Keratinocyte (primary cell): ENCODE data around the gene MED16. TPM values are rescaled to one million over a fixed set of nuclear protein-coding genes. Genes with fewer than 3 reads are reported as not detected.

ENCODE experiments used
- DNase-seq: peaks from one replicate; pipeline ENCODE4 v3.0.0-alpha.2; 2011; ENCODE audit warnings: low read depth, missing footprints, low spot score
- FAIRE-seq: peaks from 2 replicates; lab custom pipeline; 2011; peaks lifted over from hg19 to GRCh38; lab: Jason Lieb, UNC
- H2AFZ ChIP-seq: 2 replicates; pipeline ENCODE4 v1.6.0; 2012; ENCODE audit warnings: low read length, control low read depth, inconsistent platforms; ENCODE audit not compliant: control insufficient read depth
- H3K27ac ChIP-seq: 2 replicates; pipeline ENCODE4 v1.5.1; 2011; ENCODE audit warnings: low read length; ENCODE audit not compliant: control insufficient read depth, insufficient read depth
- H3K27me3 ChIP-seq: 3 replicates; pipeline ENCODE4 v1.6.0; 2011; ENCODE audit warnings: low read length; ENCODE audit not compliant: control insufficient read depth, insufficient read depth; ENCODE audit errors: extremely low read depth
- H3K36me3 ChIP-seq, 2 experiments: 2 replicates in 1 of 2; 3 replicates in 1 of 2; pipeline ENCODE4 v1.5.1; 2011; ENCODE audit warnings: low read length in 2 of 2, mild to moderate bottlenecking in 1 of 2; ENCODE audit not compliant: control insufficient read depth in 2 of 2, insufficient read depth in 2 of 2; ENCODE audit errors: extremely low read depth in 1 of 2
- H3K4me1 ChIP-seq: 3 replicates; pipeline ENCODE4 v1.5.1; 2011; ENCODE audit warnings: low read length; ENCODE audit not compliant: control insufficient read depth, insufficient read depth; ENCODE audit errors: extremely low read depth
- H3K4me2 ChIP-seq: 3 replicates; pipeline ENCODE4 v1.6.0; 2011; ENCODE audit warnings: low read depth, low read length; ENCODE audit not compliant: control insufficient read depth, insufficient read depth; ENCODE audit errors: extremely low read depth
- H3K4me3 ChIP-seq, 3 experiments: fragments of 200-600 bp in 1 of 3; sonication (generic) in 1 of 3; 2 replicates in 2 of 3; 3 replicates in 1 of 3; pipeline ENCODE4 v1.5.1; 2011 to 2016; ENCODE audit warnings: low read length in 3 of 3, mild to moderate bottlenecking in 3 of 3, control low read depth in 2 of 3, inconsistent platforms in 1 of 3, low read depth in 1 of 3, mixed read lengths in 1 of 3, mixed run types in 1 of 3, moderate library complexity in 1 of 3; ENCODE audit not compliant: control insufficient read depth in 2 of 3, insufficient read depth in 2 of 3; ENCODE audit errors: extremely low read depth in 1 of 3
- H3K79me2 ChIP-seq: 2 replicates; pipeline ENCODE4 v1.6.0; 2012; ENCODE audit warnings: low read length; ENCODE audit not compliant: control insufficient read depth, insufficient read depth
- H3K9ac ChIP-seq: 3 replicates; pipeline ENCODE4 v1.6.0; 2011; ENCODE audit warnings: low read length; ENCODE audit not compliant: control insufficient read depth, insufficient read depth; ENCODE audit errors: extremely low read depth
- H3K9me1 ChIP-seq: 3 replicates; pipeline ENCODE4 v1.6.0; 2011; ENCODE audit warnings: low read length; ENCODE audit not compliant: control insufficient read depth, insufficient read depth; ENCODE audit errors: extremely low read depth
- H3K9me3 ChIP-seq: 2 replicates; pipeline ENCODE4 v1.5.1; 2012; ENCODE audit warnings: low read depth, low read length; ENCODE audit not compliant: control insufficient read depth
- H4K20me1 ChIP-seq: 3 replicates; pipeline ENCODE4 v1.6.0; 2011; ENCODE audit warnings: low read length; ENCODE audit not compliant: control insufficient read depth, insufficient read depth; ENCODE audit errors: extremely low read depth
- CTCF ChIP-seq, 3 experiments: IDR thresholded peaks in 1 of 3; conservative IDR thresholded peaks in 1 of 3; optimal IDR thresholded peaks in 1 of 3; 2 replicates in 2 of 3; 3 replicates in 1 of 3; pipeline versions ENCODE3 to v1.5.1; 2011; ENCODE audit warnings: low read length in 3 of 3, mild to moderate bottlenecking in 3 of 3, moderate library complexity in 2 of 3, control low read depth in 1 of 3, inconsistent platforms in 1 of 3; ENCODE audit not compliant: insufficient read depth in 2 of 3; ENCODE audit errors: extremely low read depth in 1 of 3
- EZH2 ChIP-seq: IDR thresholded peaks from one replicate; pipeline ENCODE4 v1.6.1; 2012; ENCODE audit warnings: inconsistent platforms, mild to moderate bottlenecking, low read length, moderate library complexity
- dilution Hi-C: fragments of 300-500 bp; cut with MboI; formaldehyde crosslinking; loops from one replicate; pipeline ENCODE4 v1.7.0; 2020; ENCODE audit warnings: low sequenced_read_pairs; ENCODE audit not compliant: extremely low pct_ligation_motif_present
- polyA plus RNA-seq, 5 experiments: library from polyadenylated mRNA; depleted of rRNA in 3 of 5; stranded (reverse) in 3 of 5; stranded (forward) in 1 of 5; unstranded in 1 of 5; fragments of >200 nt; gene quantifications; 1 replicate in 1 of 5; 2 replicates in 3 of 5; 3 replicates in 1 of 5; pipeline versions ENCODE4 v1.2.1 to v1.2.3, GENCODE V29; 2011 to 2012; ENCODE audit warnings: missing spikeins in 2 of 5, low read depth in 1 of 5, low replicate concordance in 1 of 5

The MED16 gene
- polyA plus RNA-seq, 1 donor (not counting 4 experiments of a cell fraction or from before 2014, with no cell fraction given), result 9.7 TPM

- Histone ChIP-seq H3K27ac (no peak overlapping the region), H3K4me3 (no peak overlapping the region), H3K9ac (no peak overlapping the region), H4K20me1 (peaks cover 2% of the 10 kb centered on the region), H3K36me3 (no peaks in the 10 kb centered on the region), H3K4me2 (no peak overlapping the region), H3K9me3 (no peaks in the 10 kb centered on the region), H2AFZ (no peak overlapping the region), H3K4me1 (peaks cover 2% of the 10 kb centered on the region), H3K79me2 (no peaks in the 10 kb centered on the region), H3K9me1 (no peaks in the 10 kb centered on the region), H3K27me3 (peaks cover 39% of the 10 kb centered on the region)
- dilution Hi-C loops, result no loop called here
- FAIRE-seq, result no peak
- no peak for TF ChIP-seq EZH2
- no peak for TF ChIP-seq CTCF (optimal IDR thresholded peaks at IDR 0.05 in 1 of 3, IDR thresholded peaks at IDR 0.05 in 1 of 3, conservative IDR thresholded peaks at IDR 0.05 in 1 of 3; ENCODE audit: extremely low read depth in 1 of 3, insufficient read depth in 2 of 3, low read length in 3 of 3)
- no peak for DNase-seq
Observed at GRCh38 chr19:855566-856120, 37.3 kb downstream of the MED16 start.

GRCh38 chr19:855142-855541, 37.8 kb downstream of the MED16 start:
- peaks cover 43% of the 10 kb centered on the region for H3K27me3 ChIP-seq
- no peak overlapping the region for H3K4me2 ChIP-seq
- TF ChIP-seq CTCF (optimal IDR thresholded peaks at IDR 0.05 in 1 of 3, IDR thresholded peaks at IDR 0.05 in 1 of 3, conservative IDR thresholded peaks at IDR 0.05 in 1 of 3; ENCODE audit: extremely low read depth in 1 of 3, insufficient read depth in 2 of 3, low read length in 3 of 3), result no peak
- no peak for TF ChIP-seq EZH2
- no peak for FAIRE-seq
- H3K9ac ChIP-seq, result no peak overlapping the region
- no peaks in the 10 kb centered on the region for H3K9me1 ChIP-seq
- dilution Hi-C loops, result no loop called here
- no peaks in the 10 kb centered on the region for H3K79me2 ChIP-seq
- no peaks in the 10 kb centered on the region for H3K36me3 ChIP-seq
- peaks cover 4% of the 10 kb centered on the region for H3K4me1 ChIP-seq
- no peak overlapping the region for H3K4me3 ChIP-seq
- H2AFZ ChIP-seq, result no peak overlapping the region
- H4K20me1 ChIP-seq, result peaks cover 4% of the 10 kb centered on the region
- no peak overlapping the region for H3K27ac ChIP-seq
- no peak for DNase-seq
- H3K9me3 ChIP-seq, result no peaks in the 10 kb centered on the region
